HepG2 (cell line): ENCODE data around the gene NEU1. TPM values are rescaled to one million over a fixed set of nuclear protein-coding genes. Genes with fewer than 3 reads are reported as not detected.

Experiments
- DR1 ChIP-seq: sonication (generic); formaldehyde crosslinking; IDR thresholded peaks from 2 replicates; pipeline ENCODE4 v1.8.0; 2021; ENCODE audit warnings: mild to moderate bottlenecking, missing genetic modification reagents, inconsistent platforms
- KDM5B ChIP-seq: sonication (generic); formaldehyde crosslinking; IDR thresholded peaks from 2 replicates; pipeline ENCODE4 v1.4.0; 2020; ENCODE audit warnings: missing genetic modification reagents, mild to moderate bottlenecking, borderline replicate concordance
- PRMT3 ChIP-seq: sonication (generic); formaldehyde crosslinking; IDR thresholded peaks from 2 replicates; pipeline ENCODE4 v1.8.1; 2022; ENCODE audit warnings: low read depth, mild to moderate bottlenecking, moderate library complexity, missing genetic modification reagents, borderline replicate concordance
- SAP130 ChIP-seq: IDR thresholded peaks from 2 replicates; pipeline ENCODE4 v1.6.1; 2016; ENCODE audit warnings: low read depth
- ZBTB8A ChIP-seq: sonication (generic); formaldehyde crosslinking; IDR thresholded peaks from 2 replicates; pipeline ENCODE4 v1.4.0; 2020; ENCODE audit warnings: mild to moderate bottlenecking, low read depth, missing genetic modification reagents, borderline replicate concordance
- ZFYVE20 ChIP-seq: sonication (generic); formaldehyde crosslinking; IDR thresholded peaks from 2 replicates; pipeline ENCODE4 v1.8.0; 2023; ENCODE audit warnings: low read depth, mild to moderate bottlenecking, moderate library complexity, missing genetic modification reagents, borderline replicate concordance
- ZNF121 ChIP-seq: sonication (generic); formaldehyde crosslinking; IDR thresholded peaks from 2 replicates; pipeline ENCODE4 v1.5.0; 2020; ENCODE audit warnings: mild to moderate bottlenecking, missing genetic modification reagents
- ZNF598 ChIP-seq: sonication (generic); formaldehyde crosslinking; IDR thresholded peaks from 2 replicates; pipeline ENCODE4 v1.5.1; 2020; ENCODE audit warnings: mild to moderate bottlenecking, missing genetic modification reagents, borderline replicate concordance
- ZNF749 ChIP-seq: sonication (generic); formaldehyde crosslinking; IDR thresholded peaks from 2 replicates; pipeline ENCODE4 v1.8.0; 2022; ENCODE audit warnings: mild to moderate bottlenecking, missing genetic modification reagents, moderate library complexity, borderline replicate concordance
- polyA plus RNA-seq, 8 experiments: library from polyadenylated mRNA; depleted of rRNA in 3 of 8; stranded (reverse) in 7 of 8; unstranded in 1 of 8; fragments of >200 nt; fragmentation: Illumina TruSeq in 4 of 8; extraction: Trizol in 4 of 8; gene quantifications; 2 replicates each; pipeline versions ENCODE4 v1.2.1 to v1.2.3, GENCODE V29; 2011 to 2016; ENCODE audit warnings: low read depth in 4 of 8, missing spikeins in 1 of 8, mixed read lengths in 1 of 8; ENCODE audit not compliant: insufficient read depth in 1 of 8
- total RNA-seq, 5 experiments: library from RNA; depleted of rRNA; stranded (reverse); fragments of >200 nt; fragmentation: Illumina TruSeq; extraction: Trizol; gene quantifications; 2 replicates each; pipeline ENCODE4 v1.2.3, GENCODE V29; 2016; ENCODE audit warnings: low read depth in 1 of 5
- TF ChIP-seq, protein P1 (sequence below): sonication (generic); formaldehyde crosslinking; IDR thresholded peaks from 2 replicates; pipeline ENCODE4 v1.5.1; 2020; ENCODE audit warnings: mild to moderate bottlenecking, missing genetic modification reagents, borderline replicate concordance
- TF ChIP-seq, protein P2 (sequence below): sonication (generic); formaldehyde crosslinking; IDR thresholded peaks from 2 replicates; pipeline ENCODE4 v1.5.0; 2020; ENCODE audit warnings: missing genetic modification reagents
- TF ChIP-seq, protein P3 (sequence below): sonication (generic); formaldehyde crosslinking; IDR thresholded peaks from 2 replicates; pipeline ENCODE4 v1.8.1; 2022; ENCODE audit warnings: mild to moderate bottlenecking, missing genetic modification reagents
- TF ChIP-seq, protein P4 (sequence below): sonication (generic); formaldehyde crosslinking; IDR thresholded peaks from 2 replicates; pipeline ENCODE4 v1.4.0; 2020; ENCODE audit warnings: missing genetic modification reagents
- TF ChIP-seq, protein P5 (sequence below): sonication (generic); formaldehyde crosslinking; IDR thresholded peaks from 2 replicates; pipeline ENCODE4 v1.8.0; 2022; ENCODE audit warnings: missing genetic modification reagents, mild to moderate bottlenecking, moderate library complexity, borderline replicate concordance

The NEU1 gene
- total and polyA plus RNA-seq, 2 of the 13 experiments (the other 11 are each of a cell fraction or from before 2014, with no cell fraction given) = 215 to 297 TPM

DNA sequence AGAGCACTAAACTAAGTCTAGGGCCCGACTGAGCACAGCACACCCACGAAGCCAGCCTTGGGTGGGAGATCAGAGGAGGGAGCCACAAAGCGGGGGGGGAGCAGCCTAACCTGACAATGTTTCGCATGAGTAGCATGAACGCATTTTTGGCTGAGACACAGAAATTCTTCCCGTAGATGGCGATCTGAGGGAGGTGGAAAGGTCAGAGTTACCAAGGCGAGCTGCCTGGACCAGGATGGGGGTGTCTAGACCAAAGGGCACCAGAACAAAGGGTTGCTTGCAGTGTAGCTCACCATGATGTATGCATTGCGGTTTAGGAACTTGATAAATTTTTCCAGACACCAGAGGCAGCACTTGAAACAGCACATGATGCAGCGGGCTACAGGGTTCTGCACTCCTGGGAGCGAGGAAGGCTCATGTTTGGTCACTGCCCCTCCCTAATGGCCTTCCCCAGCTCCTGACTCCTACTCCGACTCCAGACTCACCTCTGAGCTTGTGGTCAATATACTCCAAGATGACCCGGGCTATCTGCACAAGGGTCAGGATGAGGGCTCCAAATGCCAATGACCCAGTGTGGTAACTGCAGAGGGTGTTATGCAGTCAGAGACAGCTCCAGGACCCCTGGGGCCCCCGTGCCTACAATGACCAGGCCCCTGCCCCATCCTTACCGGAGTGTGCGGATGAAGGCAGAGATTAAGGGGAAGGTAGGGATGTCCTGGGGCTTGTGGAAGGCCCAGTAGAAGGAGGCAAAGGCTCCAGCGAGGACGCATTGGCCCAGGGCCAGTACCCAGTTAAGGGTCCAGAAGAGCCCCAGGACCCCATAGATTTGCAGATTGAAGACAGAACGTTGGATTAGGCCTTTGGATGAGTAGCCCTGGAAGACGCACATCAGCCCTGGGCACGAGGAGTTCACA lies 2.8 kb upstream of the NEU1 start (continued):
- TF ChIP-seq, protein P1, sequence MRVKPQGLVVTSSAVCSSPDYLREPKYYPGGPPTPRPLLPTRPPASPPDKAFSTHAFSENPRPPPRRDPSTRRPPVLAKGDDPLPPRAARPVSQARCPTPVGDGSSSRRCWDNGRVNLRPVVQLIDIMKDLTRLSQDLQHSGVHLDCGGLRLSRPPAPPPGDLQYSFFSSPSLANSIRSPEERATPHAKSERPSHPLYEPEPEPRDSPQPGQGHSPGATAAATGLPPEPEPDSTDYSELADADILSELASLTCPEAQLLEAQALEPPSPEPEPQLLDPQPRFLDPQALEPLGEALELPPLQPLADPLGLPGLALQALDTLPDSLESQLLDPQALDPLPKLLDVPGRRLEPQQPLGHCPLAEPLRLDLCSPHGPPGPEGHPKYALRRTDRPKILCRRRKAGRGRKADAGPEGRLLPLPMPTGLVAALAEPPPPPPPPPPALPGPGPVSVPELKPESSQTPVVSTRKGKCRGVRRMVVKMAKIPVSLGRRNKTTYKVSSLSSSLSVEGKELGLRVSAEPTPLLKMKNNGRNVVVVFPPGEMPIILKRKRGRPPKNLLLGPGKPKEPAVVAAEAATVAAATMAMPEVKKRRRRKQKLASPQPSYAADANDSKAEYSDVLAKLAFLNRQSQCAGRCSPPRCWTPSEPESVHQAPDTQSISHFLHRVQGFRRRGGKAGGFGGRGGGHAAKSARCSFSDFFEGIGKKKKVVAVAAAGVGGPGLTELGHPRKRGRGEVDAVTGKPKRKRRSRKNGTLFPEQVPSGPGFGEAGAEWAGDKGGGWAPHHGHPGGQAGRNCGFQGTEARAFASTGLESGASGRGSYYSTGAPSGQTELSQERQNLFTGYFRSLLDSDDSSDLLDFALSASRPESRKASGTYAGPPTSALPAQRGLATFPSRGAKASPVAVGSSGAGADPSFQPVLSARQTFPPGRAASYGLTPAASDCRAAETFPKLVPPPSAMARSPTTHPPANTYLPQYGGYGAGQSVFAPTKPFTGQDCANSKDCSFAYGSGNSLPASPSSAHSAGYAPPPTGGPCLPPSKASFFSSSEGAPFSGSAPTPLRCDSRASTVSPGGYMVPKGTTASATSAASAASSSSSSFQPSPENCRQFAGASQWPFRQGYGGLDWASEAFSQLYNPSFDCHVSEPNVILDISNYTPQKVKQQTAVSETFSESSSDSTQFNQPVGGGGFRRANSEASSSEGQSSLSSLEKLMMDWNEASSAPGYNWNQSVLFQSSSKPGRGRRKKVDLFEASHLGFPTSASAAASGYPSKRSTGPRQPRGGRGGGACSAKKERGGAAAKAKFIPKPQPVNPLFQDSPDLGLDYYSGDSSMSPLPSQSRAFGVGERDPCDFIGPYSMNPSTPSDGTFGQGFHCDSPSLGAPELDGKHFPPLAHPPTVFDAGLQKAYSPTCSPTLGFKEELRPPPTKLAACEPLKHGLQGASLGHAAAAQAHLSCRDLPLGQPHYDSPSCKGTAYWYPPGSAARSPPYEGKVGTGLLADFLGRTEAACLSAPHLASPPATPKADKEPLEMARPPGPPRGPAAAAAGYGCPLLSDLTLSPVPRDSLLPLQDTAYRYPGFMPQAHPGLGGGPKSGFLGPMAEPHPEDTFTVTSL (CRISPR knock-in tag) = peak; percentile 55; the same call in 1 of the 2 replicates
- TF ChIP-seq, protein P2, sequence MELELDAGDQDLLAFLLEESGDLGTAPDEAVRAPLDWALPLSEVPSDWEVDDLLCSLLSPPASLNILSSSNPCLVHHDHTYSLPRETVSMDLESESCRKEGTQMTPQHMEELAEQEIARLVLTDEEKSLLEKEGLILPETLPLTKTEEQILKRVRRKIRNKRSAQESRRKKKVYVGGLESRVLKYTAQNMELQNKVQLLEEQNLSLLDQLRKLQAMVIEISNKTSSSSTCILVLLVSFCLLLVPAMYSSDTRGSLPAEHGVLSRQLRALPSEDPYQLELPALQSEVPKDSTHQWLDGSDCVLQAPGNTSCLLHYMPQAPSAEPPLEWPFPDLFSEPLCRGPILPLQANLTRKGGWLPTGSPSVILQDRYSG (CRISPR knock-in tag) = no peak
- TF ChIP-seq SAP130 = peak; percentile 96
- TF ChIP-seq ZNF598 (CRISPR knock-in tag) = no peak; the same call in 1 of the 2 replicates
- peak; percentile 33; the same call in 1 of the 2 replicates for TF ChIP-seq PRMT3 (CRISPR knock-in tag)
- no peak for TF ChIP-seq ZBTB8A
- TF ChIP-seq, protein P3, sequence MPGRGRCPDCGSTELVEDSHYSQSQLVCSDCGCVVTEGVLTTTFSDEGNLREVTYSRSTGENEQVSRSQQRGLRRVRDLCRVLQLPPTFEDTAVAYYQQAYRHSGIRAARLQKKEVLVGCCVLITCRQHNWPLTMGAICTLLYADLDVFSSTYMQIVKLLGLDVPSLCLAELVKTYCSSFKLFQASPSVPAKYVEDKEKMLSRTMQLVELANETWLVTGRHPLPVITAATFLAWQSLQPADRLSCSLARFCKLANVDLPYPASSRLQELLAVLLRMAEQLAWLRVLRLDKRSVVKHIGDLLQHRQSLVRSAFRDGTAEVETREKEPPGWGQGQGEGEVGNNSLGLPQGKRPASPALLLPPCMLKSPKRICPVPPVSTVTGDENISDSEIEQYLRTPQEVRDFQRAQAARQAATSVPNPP = 0 out of 2 replicates have a peak, but pooled peaks have one; percentile 41
- TF ChIP-seq KDM5B (CRISPR knock-in tag) = no peak
- no peak for TF ChIP-seq ZFYVE20 (CRISPR knock-in tag)
- TF ChIP-seq, protein P4, sequence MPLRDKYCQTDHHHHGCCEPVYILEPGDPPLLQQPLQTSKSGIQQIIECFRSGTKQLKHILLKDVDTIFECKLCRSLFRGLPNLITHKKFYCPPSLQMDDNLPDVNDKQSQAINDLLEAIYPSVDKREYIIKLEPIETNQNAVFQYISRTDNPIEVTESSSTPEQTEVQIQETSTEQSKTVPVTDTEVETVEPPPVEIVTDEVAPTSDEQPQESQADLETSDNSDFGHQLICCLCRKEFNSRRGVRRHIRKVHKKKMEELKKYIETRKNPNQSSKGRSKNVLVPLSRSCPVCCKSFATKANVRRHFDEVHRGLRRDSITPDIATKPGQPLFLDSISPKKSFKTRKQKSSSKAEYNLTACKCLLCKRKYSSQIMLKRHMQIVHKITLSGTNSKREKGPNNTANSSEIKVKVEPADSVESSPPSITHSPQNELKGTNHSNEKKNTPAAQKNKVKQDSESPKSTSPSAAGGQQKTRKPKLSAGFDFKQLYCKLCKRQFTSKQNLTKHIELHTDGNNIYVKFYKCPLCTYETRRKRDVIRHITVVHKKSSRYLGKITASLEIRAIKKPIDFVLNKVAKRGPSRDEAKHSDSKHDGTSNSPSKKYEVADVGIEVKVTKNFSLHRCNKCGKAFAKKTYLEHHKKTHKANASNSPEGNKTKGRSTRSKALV (CRISPR knock-in tag) = no peak; the same call in 1 of the 2 replicates
- TF ChIP-seq DR1 (CRISPR knock-in tag) = peak; percentile 13; the same call in 1 of the 2 replicates
- TF ChIP-seq, protein P5, sequence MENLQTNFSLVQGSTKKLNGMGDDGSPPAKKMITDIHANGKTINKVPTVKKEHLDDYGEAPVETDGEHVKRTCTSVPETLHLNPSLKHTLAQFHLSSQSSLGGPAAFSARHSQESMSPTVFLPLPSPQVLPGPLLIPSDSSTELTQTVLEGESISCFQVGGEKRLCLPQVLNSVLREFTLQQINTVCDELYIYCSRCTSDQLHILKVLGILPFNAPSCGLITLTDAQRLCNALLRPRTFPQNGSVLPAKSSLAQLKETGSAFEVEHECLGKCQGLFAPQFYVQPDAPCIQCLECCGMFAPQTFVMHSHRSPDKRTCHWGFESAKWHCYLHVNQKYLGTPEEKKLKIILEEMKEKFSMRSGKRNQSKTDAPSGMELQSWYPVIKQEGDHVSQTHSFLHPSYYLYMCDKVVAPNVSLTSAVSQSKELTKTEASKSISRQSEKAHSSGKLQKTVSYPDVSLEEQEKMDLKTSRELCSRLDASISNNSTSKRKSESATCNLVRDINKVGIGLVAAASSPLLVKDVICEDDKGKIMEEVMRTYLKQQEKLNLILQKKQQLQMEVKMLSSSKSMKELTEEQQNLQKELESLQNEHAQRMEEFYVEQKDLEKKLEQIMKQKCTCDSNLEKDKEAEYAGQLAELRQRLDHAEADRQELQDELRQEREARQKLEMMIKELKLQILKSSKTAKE (CRISPR knock-in tag) = peak; percentile 71; the same call in 1 of the 2 replicates
- TF ChIP-seq ZNF749 (CRISPR knock-in tag) = no peak; the same call in 1 of the 2 replicates
- TF ChIP-seq ZNF121 = no peak
